SK-N-SH (cell line): ENCODE measurements around the gene ROM1. TPM values are rescaled to one million over a fixed set of nuclear protein-coding genes. Genes with fewer than 3 reads are reported as not detected.

Source experiments
- CTCF ChIA-PET: fragments of 300-600, 350-600 bp; formaldehyde crosslinking; extraction: SDS; loops from one replicate; lab custom pipeline; 2021; lab: Yijun Ruan, JAX
- POLR2A ChIA-PET: fragments of 350-600 bp; sonication (Branson Sonifier 250); formaldehyde crosslinking; extraction: SDS; loops from one replicate; lab custom pipeline; 2020; ENCODE audit warnings: antibody characterized with exemption, inconsistent platforms; lab: Yijun Ruan, JAX
- DNase-seq: peaks from one replicate; pipeline ENCODE4 v3.0.0; 2012
- H2AFZ ChIP-seq: fragments of 200-600 bp; sonication (generic); 2 replicates; pipeline ENCODE4 v1.8.1; 2016; ENCODE audit warnings: antibody characterized with exemption, mild to moderate bottlenecking, low read depth
- H3F3A ChIP-seq: fragments of 200-600 bp; sonication (generic); replicated peaks from 2 replicates; pipeline ENCODE3; 2016; ENCODE audit warnings: antibody characterized with exemption, mild to moderate bottlenecking; ENCODE audit not compliant: insufficient read depth
- H3K27ac ChIP-seq, 2 experiments: fragments of 200-500 bp in 1 of 2; fragments of 200-600 bp in 1 of 2; sonication (Bioruptor generic) in 1 of 2; sonication (generic), shearing (Covaris generic) in 1 of 2; 2 replicates each; pipeline versions ENCODE4 v1.5.1 to v1.6.1; 2014 to 2016; ENCODE audit warnings: low read depth in 2 of 2, inconsistent platforms in 1 of 2, low read length in 1 of 2, mild to moderate bottlenecking in 1 of 2, mixed read lengths in 1 of 2
- H3K27me3 ChIP-seq: fragments of 200-600 bp; sonication (generic), shearing (Covaris generic); 2 replicates; pipeline ENCODE4 v1.6.1; 2016; ENCODE audit warnings: mixed run types; ENCODE audit not compliant: insufficient read depth
- H3K36me3 ChIP-seq, 2 experiments: fragments of 200-500 bp in 1 of 2; fragments of 200-600 bp in 1 of 2; sonication (Bioruptor generic) in 1 of 2; sonication (generic) in 1 of 2; replicated peaks in 1 of 2; 2 replicates each; pipeline versions ENCODE3 to v1.5.1; 2014 to 2016; ENCODE audit warnings: low read length in 1 of 2, mild to moderate bottlenecking in 1 of 2; ENCODE audit not compliant: insufficient read depth in 2 of 2, control insufficient read depth in 1 of 2
- H3K4me1 ChIP-seq, 2 experiments: fragments of 200-500 bp in 1 of 2; fragments of 200-600 bp in 1 of 2; sonication (Bioruptor generic) in 1 of 2; sonication (generic), shearing (Covaris generic) in 1 of 2; 2 replicates each; pipeline versions ENCODE4 v1.5.1 to v1.6.1; 2014 to 2016; ENCODE audit warnings: low read depth in 1 of 2, low read length in 1 of 2, mixed run types in 1 of 2; ENCODE audit not compliant: insufficient read depth in 2 of 2, control insufficient read depth in 1 of 2
- H3K4me2 ChIP-seq: fragments of 200-600 bp; sonication (generic), shearing (Covaris generic); 2 replicates; pipeline ENCODE4 v1.6.1; 2017; ENCODE audit warnings: mixed run types
- H3K4me3 ChIP-seq, 2 experiments: fragments of 200-500 bp in 1 of 2; fragments of 200-600 bp in 1 of 2; sonication (Bioruptor generic) in 1 of 2; sonication (generic), shearing (Covaris generic) in 1 of 2; 2 replicates each; pipeline versions ENCODE4 v1.5.1 to v1.8.1; 2014 to 2016; ENCODE audit warnings: low read depth in 2 of 2, inconsistent platforms in 1 of 2, low read length in 1 of 2, mild to moderate bottlenecking in 1 of 2, mixed read lengths in 1 of 2, moderate library complexity in 1 of 2
- H3K79me2 ChIP-seq: fragments of 200-600 bp; sonication (generic); 2 replicates; pipeline ENCODE4 v1.8.1; 2017; ENCODE audit warnings: mild to moderate bottlenecking; ENCODE audit not compliant: insufficient read depth
- H3K9ac ChIP-seq: fragments of 200-600 bp; sonication (generic); 2 replicates; pipeline ENCODE4 v1.6.1; 2017; ENCODE audit warnings: mixed run types
- H3K9me2 ChIP-seq: fragments of 200-600 bp; sonication (generic); 2 replicates; pipeline ENCODE4 v1.6.1; 2017; ENCODE audit warnings: mixed run types
- H3K9me3 ChIP-seq: fragments of 200-600 bp; sonication (generic); 2 replicates; pipeline ENCODE4 v1.6.1; 2017; ENCODE audit warnings: mixed run types, mild to moderate bottlenecking, moderate library complexity
- H4K20me1 ChIP-seq: fragments of 200-600 bp; sonication (generic); 2 replicates; pipeline ENCODE4 v1.6.1; 2017; ENCODE audit warnings: mild to moderate bottlenecking, mixed run types; ENCODE audit not compliant: insufficient read depth
- ELF1 ChIP-seq: IDR thresholded peaks from 2 replicates; pipeline ENCODE4 v1.4.0; 2012
- EZH2phosphoT487 ChIP-seq: fragments of 200-600 bp; sonication (generic); IDR thresholded peaks from 2 replicates; pipeline ENCODE4 v1.6.1; 2017; ENCODE audit warnings: low read depth, mixed run types, mild to moderate bottlenecking, antibody characterized with exemption, moderate library complexity, borderline replicate concordance
- FOSL2 ChIP-seq: IDR thresholded peaks from 2 replicates; pipeline ENCODE4 v1.4.0; 2012; ENCODE audit warnings: low read depth, mild to moderate bottlenecking, moderate library complexity, borderline replicate concordance
- FOXM1 ChIP-seq: IDR thresholded peaks from 2 replicates; pipeline ENCODE4 v1.4.0; 2012; ENCODE audit warnings: low read depth, mild to moderate bottlenecking
- GABPA ChIP-seq: IDR thresholded peaks from 2 replicates; pipeline ENCODE4 v1.4.0; 2012; ENCODE audit warnings: low read depth, mild to moderate bottlenecking
- MEF2A ChIP-seq: IDR thresholded peaks from 2 replicates; pipeline ENCODE4 v1.4.0; 2012; ENCODE audit warnings: low read depth, borderline replicate concordance
- MXI1 ChIP-seq: IDR thresholded peaks from 2 replicates; pipeline ENCODE4 v1.6.1; 2012; ENCODE audit warnings: mild to moderate bottlenecking, low read depth, low read length, improper control_type of control experiment
- NFIC ChIP-seq: IDR thresholded peaks from 2 replicates; pipeline ENCODE4 v1.4.0; 2012; ENCODE audit warnings: borderline replicate concordance
- NRF1 ChIP-seq: IDR thresholded peaks from 2 replicates; pipeline ENCODE4 v1.6.1; 2012; ENCODE audit warnings: low read depth, mild to moderate bottlenecking, low read length
- POLR2AphosphoS5 ChIP-seq: IDR thresholded peaks from 2 replicates; pipeline ENCODE4 v1.6.1; 2012; ENCODE audit warnings: low read depth, low read length
- RAD21 ChIP-seq: IDR thresholded peaks from 2 replicates; pipeline ENCODE4 v1.6.1; 2012; ENCODE audit warnings: mild to moderate bottlenecking, low read length
- RCOR1 ChIP-seq: fragments of 150-350 bp; IDR thresholded peaks from 2 replicates; pipeline ENCODE4 v1.6.1; 2017; ENCODE audit warnings: antibody characterized with exemption, low read length
- SMC3 ChIP-seq: IDR thresholded peaks from 2 replicates; pipeline ENCODE4 v1.6.1; 2012; ENCODE audit warnings: low read depth, low read length, improper control_type of control experiment
- TAF1 ChIP-seq: IDR thresholded peaks from 2 replicates; pipeline ENCODE4 v1.6.1; 2012; ENCODE audit warnings: low read depth, mild to moderate bottlenecking, low read length, moderate library complexity, borderline replicate concordance
- USF2 ChIP-seq: fragments of 150-350 bp; IDR thresholded peaks from 2 replicates; pipeline ENCODE4 v1.6.1; 2017; ENCODE audit warnings: antibody characterized with exemption, low read length, low read depth, borderline replicate concordance
- WGBS: methylation state at CpG from one replicate; pipeline ENCODE4 v1.1.6; 2017; ENCODE audit warnings: low lambda C conversion rate; 5-methylcytosine and 5-hydroxymethylcytosine counted together
- polyA plus RNA-seq, 3 experiments: library from polyadenylated mRNA; depleted of rRNA; stranded (reverse); fragments of >200 nt; gene quantifications; 2 replicates each; pipeline ENCODE4 v1.2.3, GENCODE V29; 2012
- TF ChIP-seq, protein P1 (sequence below): IDR thresholded peaks from 2 replicates; pipeline ENCODE4 v1.6.1; 2012; ENCODE audit warnings: mild to moderate bottlenecking, low read depth, low read length, moderate library complexity

The ROM1 gene
- polyA plus RNA-seq, 1 of the 3 experiments (the other 2 are of a cell fraction) = 7.3 TPM

DNA sequence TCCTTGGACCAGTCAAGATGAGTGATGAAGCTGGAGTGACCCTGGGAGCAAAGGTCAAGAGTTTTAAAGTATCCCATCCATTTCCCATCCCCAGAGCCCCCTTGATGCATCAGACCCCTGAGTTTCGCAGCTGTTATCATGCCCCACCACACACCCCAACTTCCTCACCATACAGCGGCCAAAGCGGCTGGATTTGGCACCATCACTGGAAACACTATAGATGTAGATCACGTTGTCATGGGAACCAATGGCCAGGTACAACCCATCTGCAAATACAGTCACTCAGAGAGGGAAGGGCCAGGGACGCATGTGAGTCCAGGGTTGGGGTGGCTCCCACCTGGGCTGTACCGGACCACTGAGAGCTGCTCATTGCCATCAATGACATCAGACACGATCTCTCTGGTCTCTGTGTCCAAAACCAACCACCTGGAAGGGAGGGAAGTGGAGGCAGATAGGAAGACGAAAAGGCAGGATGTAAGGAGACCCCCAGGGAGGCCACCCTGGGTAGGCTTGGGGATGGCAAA lies 9.2 kb upstream of the ROM1 start:
- Histone ChIP-seq H3K9me2 (no peaks in the 10 kb centered on the region), H3K4me3 (no peak overlapping the region), H3K27me3 (no peaks in the 10 kb centered on the region), H3K79me2 (peaks cover 27% of the 10 kb centered on the region), H3K4me1 (peaks cover 9 to 18% of the 10 kb centered on the region in 2 experiments; a peak in 3 of 4 replicates), H3K9me3 (no peaks in the 10 kb centered on the region), H3K4me2 (no peak overlapping the region), H3F3A (peaks cover 7% of the 10 kb centered on the region), H2AFZ (no peak overlapping the region), H3K36me3 (peaks cover 13 to 26% of the 10 kb centered on the region in 2 experiments), H3K9ac (no peak overlapping the region), H3K27ac (no peak overlapping the region), H4K20me1 (no peaks in the 10 kb centered on the region)
- WGBS = 99% methylated on average over 8 of the region's 8 CpGs
- TF ChIP-seq RCOR1 = no peak
- no peak for TF ChIP-seq MXI1
- TF ChIP-seq FOSL2 = no peak
- TF ChIP-seq ELF1 = no peak
- no peak for TF ChIP-seq POLR2AphosphoS5
- no peak for TF ChIP-seq EZH2phosphoT487
- TF ChIP-seq GABPA = no peak
- TF ChIP-seq RAD21 = no peak
- TF ChIP-seq TAF1 = no peak
- no peak for TF ChIP-seq FOXM1
- CTCF ChIA-PET = interaction anchor here (1.9 kb wide), 1 partner anchor 8 kb away, joined by 18 read pairs; the partner anchor contains the start of gene EML3
- no peak for DNase-seq
- POLR2A ChIA-PET = interaction anchor here (0.6 to 4.2 kb wide), 2 partner anchors 8 to 12 kb away, joined by 3 to 59 read pairs; partner anchors contain the start of genes EML3 and TUT1

DNA sequence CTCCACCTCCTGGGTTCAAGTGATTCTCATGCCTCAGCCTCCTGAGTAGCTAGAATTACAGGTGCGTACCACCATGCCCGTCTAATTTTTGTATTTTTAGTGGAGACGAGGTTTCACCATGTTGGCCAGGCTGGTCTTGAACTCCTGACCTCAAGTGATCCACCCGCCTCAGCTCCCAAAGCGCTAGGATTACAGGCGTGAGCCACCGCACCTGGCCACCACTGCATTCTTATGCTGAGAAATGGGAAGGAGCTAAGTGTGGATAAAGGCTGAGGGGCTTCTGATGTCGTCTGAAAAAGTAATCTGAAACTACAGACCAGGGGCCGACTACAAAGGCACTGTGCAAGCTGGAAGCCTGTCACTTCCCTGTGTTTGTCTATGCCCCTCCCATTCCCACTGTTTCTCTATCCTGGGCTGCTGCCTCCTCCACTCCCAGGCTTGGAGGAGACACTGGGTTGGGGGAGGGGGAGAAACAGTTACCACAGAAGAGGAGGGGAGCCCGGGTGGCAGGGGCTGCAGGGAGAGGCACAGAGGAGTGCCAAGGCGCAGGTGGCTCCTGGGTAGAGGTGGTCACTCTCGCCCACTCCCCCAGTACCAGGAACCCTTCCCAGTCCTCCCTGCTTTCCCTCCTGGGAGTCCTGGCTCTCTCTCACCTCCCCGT lies 8.5 kb upstream of the ROM1 start:
- Histone ChIP-seq H3K9me2 (no peaks in the 10 kb centered on the region), H3F3A (peaks cover 6% of the 10 kb centered on the region), H3K4me3 (no peak overlapping the region), H3K27ac (no peak overlapping the region), H3K9ac (no peak overlapping the region), H3K9me3 (no peaks in the 10 kb centered on the region), H3K27me3 (no peaks in the 10 kb centered on the region), H3K36me3 (peaks cover 12 to 26% of the 10 kb centered on the region in 2 experiments), H4K20me1 (no peaks in the 10 kb centered on the region), H3K4me1 (peaks cover 7 to 13% of the 10 kb centered on the region in 2 experiments; a peak in 3 of 4 replicates), H3K79me2 (peaks cover 19% of the 10 kb centered on the region), H2AFZ (no peak overlapping the region), H3K4me2 (no peak overlapping the region)
- 91% methylated on average over 13 of the region's 13 CpGs for WGBS
- ChIA-PET POLR2A (no interaction called here), CTCF (interaction anchor here (0.6 to 1.9 kb wide), 2 partner anchors 7 to 209 kb away, joined by 4 to 18 read pairs; partner anchors contain the start of gene EML3)
- TF ChIP-seq RCOR1 (no peak), USF2 (no peak), NRF1 (no peak), POLR2AphosphoS5 (no peak), EZH2phosphoT487 (no peak), FOSL2 (no peak), GABPA (no peak), MXI1 (no peak), SMC3 (no peak), MEF2A (no peak), NFIC (no peak)
- TF ChIP-seq, protein P1, sequence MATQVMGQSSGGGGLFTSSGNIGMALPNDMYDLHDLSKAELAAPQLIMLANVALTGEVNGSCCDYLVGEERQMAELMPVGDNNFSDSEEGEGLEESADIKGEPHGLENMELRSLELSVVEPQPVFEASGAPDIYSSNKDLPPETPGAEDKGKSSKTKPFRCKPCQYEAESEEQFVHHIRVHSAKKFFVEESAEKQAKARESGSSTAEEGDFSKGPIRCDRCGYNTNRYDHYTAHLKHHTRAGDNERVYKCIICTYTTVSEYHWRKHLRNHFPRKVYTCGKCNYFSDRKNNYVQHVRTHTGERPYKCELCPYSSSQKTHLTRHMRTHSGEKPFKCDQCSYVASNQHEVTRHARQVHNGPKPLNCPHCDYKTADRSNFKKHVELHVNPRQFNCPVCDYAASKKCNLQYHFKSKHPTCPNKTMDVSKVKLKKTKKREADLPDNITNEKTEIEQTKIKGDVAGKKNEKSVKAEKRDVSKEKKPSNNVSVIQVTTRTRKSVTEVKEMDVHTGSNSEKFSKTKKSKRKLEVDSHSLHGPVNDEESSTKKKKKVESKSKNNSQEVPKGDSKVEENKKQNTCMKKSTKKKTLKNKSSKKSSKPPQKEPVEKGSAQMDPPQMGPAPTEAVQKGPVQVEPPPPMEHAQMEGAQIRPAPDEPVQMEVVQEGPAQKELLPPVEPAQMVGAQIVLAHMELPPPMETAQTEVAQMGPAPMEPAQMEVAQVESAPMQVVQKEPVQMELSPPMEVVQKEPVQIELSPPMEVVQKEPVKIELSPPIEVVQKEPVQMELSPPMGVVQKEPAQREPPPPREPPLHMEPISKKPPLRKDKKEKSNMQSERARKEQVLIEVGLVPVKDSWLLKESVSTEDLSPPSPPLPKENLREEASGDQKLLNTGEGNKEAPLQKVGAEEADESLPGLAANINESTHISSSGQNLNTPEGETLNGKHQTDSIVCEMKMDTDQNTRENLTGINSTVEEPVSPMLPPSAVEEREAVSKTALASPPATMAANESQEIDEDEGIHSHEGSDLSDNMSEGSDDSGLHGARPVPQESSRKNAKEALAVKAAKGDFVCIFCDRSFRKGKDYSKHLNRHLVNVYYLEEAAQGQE = no peak
- no peak for DNase-seq
